HCEC 1CT (cell line): ENCODE measurements around the gene MISP.

Source experiments
- DNase-seq: peaks from one replicate; pipeline ENCODE4 v3.0.0-alpha.2; 2017

MISP gene

DNA sequence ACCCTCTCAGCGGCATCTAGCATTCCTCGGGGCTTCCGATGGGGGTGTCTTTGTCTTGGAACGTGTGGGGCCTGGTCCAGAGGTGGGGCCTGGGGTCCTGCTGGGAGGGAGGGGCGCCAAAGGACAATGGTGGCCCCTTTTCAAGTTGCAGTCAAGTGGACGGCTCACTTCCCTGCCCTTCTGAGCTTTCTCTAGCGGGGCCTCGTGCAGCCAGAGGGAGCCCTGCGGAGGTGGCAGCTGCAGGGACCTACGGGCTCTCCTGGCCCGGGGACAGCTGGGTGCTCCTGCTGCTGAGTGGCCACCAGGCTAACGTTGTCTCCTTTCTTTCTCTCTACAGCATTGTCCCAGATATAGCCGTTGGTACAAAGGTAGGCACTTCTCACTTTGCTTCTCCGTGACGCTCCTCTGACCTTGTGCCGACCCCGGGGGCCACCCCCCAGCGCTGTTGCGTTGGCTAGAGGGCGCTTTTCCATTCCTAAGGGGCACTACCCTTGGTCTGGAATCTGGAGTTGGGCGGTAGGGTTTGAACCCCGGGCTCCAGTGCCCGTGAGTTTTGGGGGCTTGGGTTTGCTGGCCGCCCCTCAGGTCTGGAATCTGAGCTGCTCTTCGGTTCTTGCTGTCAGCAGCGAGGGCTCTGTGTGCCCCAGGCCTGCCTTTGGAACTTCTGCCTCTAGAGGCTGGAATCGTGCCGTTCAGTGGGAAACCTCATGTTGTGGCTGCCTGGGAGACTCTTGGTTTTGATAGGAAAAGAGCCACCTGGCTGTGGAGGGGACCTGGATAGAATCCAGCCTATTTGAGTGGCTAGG lies 48.4 kb downstream of the MISP start:
- peak; percentile 66 for DNase-seq

GRCh38 chr19:800360-801029 lies 49.6 kb downstream of the MISP start:
- DNase-seq, result no peak

DNA sequence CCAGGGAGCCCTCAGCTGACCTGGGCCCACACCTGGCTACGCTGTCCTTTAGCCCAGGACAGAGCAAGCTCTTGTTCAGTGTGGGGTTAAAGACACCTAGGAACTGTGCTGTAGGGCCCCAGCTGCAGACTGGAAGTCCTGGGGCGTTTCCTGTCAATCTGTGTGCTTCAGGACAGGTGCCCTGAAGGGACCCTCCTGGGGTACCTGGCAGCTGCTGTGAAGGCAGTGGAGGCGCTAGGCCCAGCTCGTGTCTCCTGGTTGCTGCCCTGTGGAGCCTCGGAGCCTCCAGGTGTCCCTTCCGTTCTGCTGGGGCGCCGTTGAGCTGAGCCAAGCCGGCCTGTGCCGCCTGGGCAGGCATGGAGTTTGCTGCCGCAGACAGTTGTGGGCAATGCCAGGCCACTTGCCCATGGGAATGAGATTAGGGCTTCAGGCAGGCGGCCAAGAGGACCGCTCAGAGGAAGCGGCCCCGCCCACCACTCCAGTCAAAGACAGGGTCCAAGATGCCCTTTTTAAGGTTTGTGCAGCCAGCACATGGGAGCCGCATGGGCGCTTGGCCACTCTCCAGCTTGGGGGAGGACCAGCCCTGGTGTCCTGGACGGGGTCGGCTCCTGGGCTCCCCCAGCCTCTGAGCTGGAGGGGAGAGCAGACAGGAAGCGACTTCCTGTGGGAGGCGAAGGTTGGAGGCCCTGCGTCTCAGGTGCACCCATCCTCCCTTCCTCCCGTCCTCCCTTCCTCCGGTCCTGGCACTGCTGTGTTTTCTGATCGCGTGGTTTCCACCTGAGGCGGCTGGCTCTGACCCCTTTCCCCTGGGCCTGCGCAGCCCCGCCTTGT lies 50.3 kb downstream of the MISP start:
- DNase-seq, result no peak

DNA sequence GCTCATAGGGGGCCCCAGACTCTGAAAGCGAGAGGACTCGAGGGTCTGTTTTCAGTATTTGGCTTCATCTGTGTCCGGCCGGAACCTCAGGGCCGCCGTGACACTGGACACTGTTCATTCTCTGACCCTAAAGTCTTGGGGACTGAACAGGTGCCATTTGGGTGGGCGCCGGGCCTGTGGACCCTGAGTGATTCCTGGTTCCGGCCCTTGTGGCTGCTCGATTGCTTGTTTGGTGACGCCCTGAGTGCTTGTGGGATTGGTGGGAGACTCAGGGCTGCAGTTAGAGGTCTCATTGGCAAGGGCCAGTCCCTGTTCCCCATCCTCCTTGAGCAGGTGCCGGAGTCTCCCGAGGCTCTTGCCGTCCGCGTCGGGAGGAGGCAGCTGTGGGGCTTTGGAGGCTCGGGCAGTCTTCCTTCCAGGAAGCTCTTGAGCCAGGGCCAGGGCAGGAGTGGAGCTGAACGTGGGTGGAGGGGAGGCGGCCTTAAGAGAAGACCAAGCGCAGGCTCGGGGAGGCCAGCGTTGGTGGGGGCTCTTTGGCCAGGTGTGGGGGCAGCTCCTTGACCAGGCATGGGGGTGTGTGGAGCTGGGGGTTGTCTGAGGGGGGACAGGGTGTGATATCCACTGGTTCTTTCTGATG lies 51.1 kb downstream of the MISP start:
- no peak for DNase-seq

DNA sequence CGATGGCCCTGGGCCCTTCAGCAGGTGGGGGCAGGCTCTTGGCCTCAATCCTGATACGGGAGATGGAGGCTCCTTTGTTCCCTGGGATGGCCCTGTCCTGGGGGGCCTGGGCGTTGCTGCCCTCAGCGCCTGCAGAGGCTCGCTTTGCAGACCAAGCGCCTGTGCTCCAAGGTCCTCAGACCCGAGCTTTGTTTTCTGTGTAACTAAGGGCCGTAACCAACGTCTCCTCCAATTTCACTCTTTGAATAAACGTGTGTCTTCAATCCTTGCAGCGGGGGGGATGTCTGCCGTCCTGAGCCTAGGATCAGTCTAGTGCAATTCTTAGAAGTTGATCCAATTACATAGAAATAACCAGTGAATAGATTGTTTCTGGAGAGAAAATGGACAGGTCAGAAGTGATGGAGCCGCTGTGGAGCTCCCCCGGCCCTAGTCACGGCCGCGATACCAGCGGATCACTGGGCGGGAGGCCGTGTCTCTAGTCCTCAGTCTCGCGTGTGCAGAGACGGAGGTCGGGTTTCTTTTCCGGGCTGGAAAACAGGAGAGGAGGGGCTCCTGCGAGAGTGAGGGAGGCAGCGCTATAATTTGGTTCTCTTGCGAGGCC lies 51.7 kb downstream of the MISP start:
- DNase-seq, result no peak

DNA sequence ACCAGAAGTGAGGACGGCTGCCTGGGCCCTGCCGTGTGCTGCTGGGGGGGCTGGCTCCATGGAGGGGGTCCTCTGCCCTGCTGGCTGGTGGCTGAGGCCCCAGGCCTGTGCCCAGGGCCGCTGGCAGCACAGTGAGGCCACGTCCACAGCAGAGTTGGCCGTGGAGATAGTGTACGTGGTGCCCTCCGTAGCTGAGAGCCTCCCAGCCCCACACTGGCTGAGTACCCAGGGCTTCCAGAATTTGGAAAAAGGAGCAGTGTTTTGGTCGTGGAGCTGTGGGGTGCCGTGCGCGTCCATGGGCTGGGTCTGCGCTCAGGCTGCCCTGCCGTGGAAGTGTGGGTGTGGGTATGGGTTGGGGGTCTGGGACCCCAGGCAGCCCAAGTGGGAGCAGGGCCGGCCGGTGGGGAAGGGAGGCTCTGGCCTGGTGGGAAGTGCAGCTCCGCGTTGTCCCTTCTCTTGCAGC lies 52.2 kb downstream of the MISP start:
- no peak for DNase-seq

GRCh38 chr19:803686-804418 lies 52.9 kb downstream of the MISP start:
- DNase-seq, result no peak

GRCh38 chr19:804419-805165 lies 53.7 kb downstream of the MISP start:
- DNase-seq, result no peak

DNA sequence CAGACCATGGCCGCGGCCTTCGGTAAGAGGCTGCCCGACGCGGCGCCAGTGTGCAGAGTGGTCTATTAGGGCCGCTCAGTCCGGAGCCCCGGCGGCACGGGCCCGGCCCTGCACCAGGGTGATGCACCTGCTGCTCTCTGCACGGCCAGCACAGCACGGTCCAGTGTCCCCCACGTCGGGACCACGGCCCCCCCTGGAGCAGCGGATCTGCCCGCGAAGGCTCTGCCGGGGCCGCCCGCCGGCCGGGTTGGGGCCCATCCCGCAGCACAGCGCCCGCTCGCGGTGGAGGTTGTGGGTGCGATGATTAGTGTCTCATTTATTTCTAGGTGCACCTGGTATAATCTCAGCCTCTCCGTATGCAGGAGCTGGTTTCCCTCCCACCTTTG lies 54.2 kb downstream of the MISP start:
- DNase-seq, result no peak

- no peak for DNase-seq
Observed at GRCh38 chr19:805600-806550, 55.0 kb downstream of the MISP start.

- DNase-seq, result no peak
Observed at GRCh38 chr19:806815-807421, 56.0 kb downstream of the MISP start.

- no peak for DNase-seq
Observed at GRCh38 chr19:807627-808422, 56.9 kb downstream of the MISP start.

GRCh38 chr19:808423-808775 lies 57.5 kb downstream of the MISP start:
- no peak for DNase-seq

DNA sequence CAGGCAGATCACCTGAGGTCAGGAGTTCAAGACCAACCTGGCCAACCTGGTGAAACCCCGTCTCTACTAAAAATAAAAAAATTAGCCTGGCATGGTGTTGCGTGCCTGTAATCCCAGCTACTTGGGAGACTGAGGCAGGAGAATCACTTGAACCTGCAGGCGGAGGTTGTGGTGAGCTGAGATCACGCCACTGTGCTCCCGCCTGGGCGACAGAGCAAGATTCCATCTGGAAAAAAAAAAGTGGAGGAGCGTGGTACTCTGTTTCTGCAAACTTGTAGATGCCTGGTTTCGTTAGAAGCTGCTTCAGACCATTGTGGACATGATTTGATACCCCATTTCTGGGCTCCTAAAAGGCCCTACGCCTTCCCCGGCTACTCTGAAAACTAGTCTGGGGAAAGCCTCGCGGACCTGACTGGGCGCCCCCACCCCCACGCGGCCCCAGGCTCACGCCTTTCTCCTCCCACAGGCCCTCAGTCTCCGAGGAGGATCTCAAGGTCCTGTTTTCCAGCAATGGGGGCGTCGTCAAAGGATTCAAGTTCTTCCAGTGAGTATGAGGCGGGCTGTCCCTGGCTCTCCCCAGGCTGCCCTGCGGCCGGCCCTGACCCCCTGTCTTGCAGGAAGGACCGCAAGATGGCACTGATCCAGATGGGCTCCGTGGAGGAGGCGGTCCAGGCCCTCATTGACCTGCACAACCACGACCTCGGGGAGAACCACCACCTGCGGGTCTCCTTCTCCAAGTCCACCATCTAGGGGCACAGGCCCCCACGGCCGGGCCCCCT lies 59.4 kb downstream of the MISP start:
- DNase-seq, result no peak

GRCh38 chr19:810883-811489 lies 60.1 kb downstream of the MISP start:
- no peak for DNase-seq

DNA sequence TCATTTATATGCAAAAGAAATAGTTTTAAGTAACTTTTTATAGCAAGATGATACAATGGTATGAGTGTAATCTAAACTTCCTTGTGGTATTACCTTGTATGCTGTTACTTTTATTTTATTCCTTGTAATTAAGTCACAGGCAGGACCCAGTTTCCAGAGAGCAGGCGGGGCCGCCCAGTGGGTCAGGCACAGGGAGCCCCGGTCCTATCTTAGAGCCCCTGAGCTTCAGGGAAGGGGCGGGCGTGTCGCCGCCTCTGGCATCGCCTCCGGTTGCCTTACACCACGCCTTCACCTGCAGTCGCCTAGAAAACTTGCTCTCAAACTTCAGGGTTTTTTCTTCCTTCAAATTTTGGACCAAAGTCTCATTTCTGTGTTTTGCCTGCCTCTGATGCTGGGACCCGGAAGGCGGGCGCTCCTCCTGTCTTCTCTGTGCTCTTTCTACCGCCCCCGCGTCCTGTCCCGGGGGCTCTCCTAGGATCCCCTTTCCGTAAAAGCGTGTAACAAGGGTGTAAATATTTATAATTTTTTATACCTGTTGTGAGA lies 60.7 kb downstream of the MISP start:
- no peak for DNase-seq
